Neural cell (in vitro differentiated cells): ENCODE data around the gene MARCHF11. TPM values are rescaled to one million over a fixed set of nuclear protein-coding genes. Genes with fewer than 3 reads are reported as not detected.

Source experiments
- H2AFZ ChIP-seq: fragments of 200-600, 300-800 bp; sonication (generic), shearing (Covaris generic); 2 replicates; pipeline ENCODE4 v1.6.0; 2014; ENCODE audit warnings: low read depth, mild to moderate bottlenecking, antibody characterized with exemption, low read length, moderate library complexity
- H3F3A ChIP-seq: fragments of 200-600 bp; shearing (Covaris generic); 2 replicates; pipeline ENCODE4 v1.6.1; 2016; ENCODE audit warnings: mild to moderate bottlenecking, moderate library complexity, mixed read lengths, antibody characterized with exemption, low read length; ENCODE audit not compliant: insufficient read depth, poor library complexity, severe bottlenecking
- H3K27ac ChIP-seq: fragments of 200-600, 300-800 bp; sonication (generic), shearing (Covaris generic); 2 replicates; pipeline ENCODE4 v1.5.1; 2014; ENCODE audit warnings: mild to moderate bottlenecking, low read length, moderate library complexity
- H3K27me3 ChIP-seq: fragments of 300-800, 200-600 bp; sonication (generic), shearing (Covaris generic); 2 replicates; pipeline ENCODE4 v1.6.0; 2014; ENCODE audit warnings: mild to moderate bottlenecking, low read depth, low read length, moderate library complexity; ENCODE audit not compliant: insufficient read depth
- H3K36me3 ChIP-seq: fragments of 300-800, 200-600 bp; sonication (generic), shearing (Covaris generic); 2 replicates; pipeline ENCODE4 v1.5.1; 2014; ENCODE audit warnings: mild to moderate bottlenecking, antibody characterized with exemption, low read length, moderate library complexity; ENCODE audit not compliant: insufficient read depth
- H3K4me2 ChIP-seq: fragments of 300-800, 200-600 bp; sonication (generic), shearing (Covaris generic); 2 replicates; pipeline ENCODE4 v1.6.0; 2014; ENCODE audit warnings: mild to moderate bottlenecking, low read length
- H3K4me3 ChIP-seq: fragments of 300-800, 200-600 bp; sonication (generic), shearing (Covaris generic); 2 replicates; pipeline ENCODE4 v1.5.1; 2014; ENCODE audit warnings: mild to moderate bottlenecking, low read length, moderate library complexity
- H3K79me2 ChIP-seq: fragments of 200-600 bp; shearing (Covaris generic); replicated peaks from 2 replicates; pipeline ENCODE4 v1.6.0; 2014; ENCODE audit warnings: mild to moderate bottlenecking, low read length, moderate library complexity; ENCODE audit not compliant: insufficient read depth
- H3K9ac ChIP-seq: fragments of 300-800, 200-600 bp; sonication (generic), shearing (Covaris generic); 2 replicates; pipeline ENCODE4 v1.6.1; 2016; ENCODE audit warnings: mild to moderate bottlenecking, low read length, mixed read lengths
- H3K9me2 ChIP-seq: fragments of 200-600 bp; shearing (Covaris generic); 2 replicates; pipeline ENCODE4 v1.6.1; 2016; ENCODE audit warnings: mild to moderate bottlenecking, low read length, mixed read lengths; ENCODE audit not compliant: insufficient read depth
- H3K9me3 ChIP-seq: fragments of 200-600, 300-800 bp; sonication (generic), shearing (Covaris generic); 2 replicates; pipeline ENCODE4 v1.6.1; 2016; ENCODE audit warnings: mild to moderate bottlenecking, mixed run types, low read length, moderate library complexity, mixed read lengths
- H4K20me1 ChIP-seq: fragments of 200-600 bp; shearing (Covaris generic); 2 replicates; pipeline ENCODE4 v1.6.1; 2016; ENCODE audit warnings: mild to moderate bottlenecking, mixed run types; ENCODE audit not compliant: insufficient read depth
- EP300 ChIP-seq: fragments of 450-650 bp; conservative IDR thresholded peaks from 2 replicates; pipeline ENCODE4 v1.6.1; 2014; ENCODE audit warnings: antibody characterized with exemption, mild to moderate bottlenecking, moderate library complexity; ENCODE audit not compliant: poor library complexity, severe bottlenecking
- EZH2 ChIP-seq: fragments of 200-600, 300-800 bp; shearing (Covaris generic), sonication (generic); IDR thresholded peaks from 2 replicates; pipeline ENCODE4 v1.6.1; 2014; ENCODE audit warnings: antibody characterized with exemption, low read length, borderline replicate concordance, mild to moderate bottlenecking; ENCODE audit not compliant: insufficient read depth, poor library complexity, severe bottlenecking
- MXI1 ChIP-seq: fragments of 450-650 bp; conservative IDR thresholded peaks from 2 replicates; pipeline ENCODE4 v1.6.1; 2014; ENCODE audit warnings: antibody characterized with exemption, mild to moderate bottlenecking; ENCODE audit not compliant: poor library complexity, severe bottlenecking
- POLR2AphosphoS5 ChIP-seq: IDR thresholded peaks from 2 replicates; pipeline ENCODE4 v1.6.1; 2012
- RAD21 ChIP-seq: fragments of 450-650 bp; conservative IDR thresholded peaks from 2 replicates; pipeline ENCODE4 v1.6.1; 2014; ENCODE audit warnings: antibody characterized with exemption, mild to moderate bottlenecking, moderate library complexity
- SMC3 ChIP-seq: fragments of 450-650 bp; conservative IDR thresholded peaks from 2 replicates; pipeline ENCODE4 v1.6.1; 2014; ENCODE audit warnings: antibody characterized with exemption, mild to moderate bottlenecking, moderate library complexity; ENCODE audit not compliant: poor library complexity
- TAF1 ChIP-seq: IDR thresholded peaks from 2 replicates; pipeline ENCODE4 v1.6.1; 2012; ENCODE audit warnings: low read depth
- polyA plus RNA-seq: library from polyadenylated mRNA; depleted of rRNA; stranded (reverse); fragments of >200 nt; gene quantifications from 2 replicates; pipeline ENCODE4 v1.2.3, GENCODE V29; 2014
- TF ChIP-seq, protein P1 (sequence below): fragments of 450-650 bp; IDR thresholded peaks from 2 replicates; pipeline ENCODE4 v1.5.1; 2014; ENCODE audit warnings: antibody characterized with exemption, mild to moderate bottlenecking, moderate library complexity; ENCODE audit not compliant: poor library complexity, severe bottlenecking
- TF ChIP-seq, protein P2 (sequence below): IDR thresholded peaks from 2 replicates; pipeline ENCODE4 v1.6.1; 2012; ENCODE audit warnings: borderline replicate concordance

MARCHF11 gene
- polyA plus RNA-seq, 1 donor from 2014 or later: 6.1 TPM

DNA sequence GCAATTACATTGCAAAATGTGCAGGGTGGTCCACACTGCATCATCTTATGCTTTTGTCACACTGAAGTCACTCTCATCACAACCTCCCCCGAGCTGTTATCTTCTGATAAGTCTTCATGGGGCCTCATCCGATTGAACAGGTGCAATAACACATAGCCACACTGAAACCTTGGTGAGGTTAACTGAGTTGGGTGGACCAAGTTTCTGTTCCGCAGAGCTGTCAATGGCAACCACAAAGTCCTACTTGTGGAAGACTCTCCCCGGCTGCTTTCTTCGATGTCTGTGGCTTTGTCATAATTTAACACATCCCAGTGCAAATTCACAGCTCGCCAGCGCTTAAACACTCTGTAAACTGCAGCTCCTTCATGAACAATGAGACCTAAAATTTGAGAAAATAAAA is 112.2 kb downstream of the MARCHF11 start:
- TF ChIP-seq, protein P1, sequence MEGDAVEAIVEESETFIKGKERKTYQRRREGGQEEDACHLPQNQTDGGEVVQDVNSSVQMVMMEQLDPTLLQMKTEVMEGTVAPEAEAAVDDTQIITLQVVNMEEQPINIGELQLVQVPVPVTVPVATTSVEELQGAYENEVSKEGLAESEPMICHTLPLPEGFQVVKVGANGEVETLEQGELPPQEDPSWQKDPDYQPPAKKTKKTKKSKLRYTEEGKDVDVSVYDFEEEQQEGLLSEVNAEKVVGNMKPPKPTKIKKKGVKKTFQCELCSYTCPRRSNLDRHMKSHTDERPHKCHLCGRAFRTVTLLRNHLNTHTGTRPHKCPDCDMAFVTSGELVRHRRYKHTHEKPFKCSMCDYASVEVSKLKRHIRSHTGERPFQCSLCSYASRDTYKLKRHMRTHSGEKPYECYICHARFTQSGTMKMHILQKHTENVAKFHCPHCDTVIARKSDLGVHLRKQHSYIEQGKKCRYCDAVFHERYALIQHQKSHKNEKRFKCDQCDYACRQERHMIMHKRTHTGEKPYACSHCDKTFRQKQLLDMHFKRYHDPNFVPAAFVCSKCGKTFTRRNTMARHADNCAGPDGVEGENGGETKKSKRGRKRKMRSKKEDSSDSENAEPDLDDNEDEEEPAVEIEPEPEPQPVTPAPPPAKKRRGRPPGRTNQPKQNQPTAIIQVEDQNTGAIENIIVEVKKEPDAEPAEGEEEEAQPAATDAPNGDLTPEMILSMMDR: no peak
- TF ChIP-seq, protein P2, sequence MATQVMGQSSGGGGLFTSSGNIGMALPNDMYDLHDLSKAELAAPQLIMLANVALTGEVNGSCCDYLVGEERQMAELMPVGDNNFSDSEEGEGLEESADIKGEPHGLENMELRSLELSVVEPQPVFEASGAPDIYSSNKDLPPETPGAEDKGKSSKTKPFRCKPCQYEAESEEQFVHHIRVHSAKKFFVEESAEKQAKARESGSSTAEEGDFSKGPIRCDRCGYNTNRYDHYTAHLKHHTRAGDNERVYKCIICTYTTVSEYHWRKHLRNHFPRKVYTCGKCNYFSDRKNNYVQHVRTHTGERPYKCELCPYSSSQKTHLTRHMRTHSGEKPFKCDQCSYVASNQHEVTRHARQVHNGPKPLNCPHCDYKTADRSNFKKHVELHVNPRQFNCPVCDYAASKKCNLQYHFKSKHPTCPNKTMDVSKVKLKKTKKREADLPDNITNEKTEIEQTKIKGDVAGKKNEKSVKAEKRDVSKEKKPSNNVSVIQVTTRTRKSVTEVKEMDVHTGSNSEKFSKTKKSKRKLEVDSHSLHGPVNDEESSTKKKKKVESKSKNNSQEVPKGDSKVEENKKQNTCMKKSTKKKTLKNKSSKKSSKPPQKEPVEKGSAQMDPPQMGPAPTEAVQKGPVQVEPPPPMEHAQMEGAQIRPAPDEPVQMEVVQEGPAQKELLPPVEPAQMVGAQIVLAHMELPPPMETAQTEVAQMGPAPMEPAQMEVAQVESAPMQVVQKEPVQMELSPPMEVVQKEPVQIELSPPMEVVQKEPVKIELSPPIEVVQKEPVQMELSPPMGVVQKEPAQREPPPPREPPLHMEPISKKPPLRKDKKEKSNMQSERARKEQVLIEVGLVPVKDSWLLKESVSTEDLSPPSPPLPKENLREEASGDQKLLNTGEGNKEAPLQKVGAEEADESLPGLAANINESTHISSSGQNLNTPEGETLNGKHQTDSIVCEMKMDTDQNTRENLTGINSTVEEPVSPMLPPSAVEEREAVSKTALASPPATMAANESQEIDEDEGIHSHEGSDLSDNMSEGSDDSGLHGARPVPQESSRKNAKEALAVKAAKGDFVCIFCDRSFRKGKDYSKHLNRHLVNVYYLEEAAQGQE: no peak
- no peak for TF ChIP-seq SMC3
- no peak for TF ChIP-seq RAD21
- TF ChIP-seq TAF1: no peak
- TF ChIP-seq EP300: no peak
- TF ChIP-seq EZH2: no peak
- no peak for TF ChIP-seq MXI1
- no peak for TF ChIP-seq POLR2AphosphoS5
- Histone ChIP-seq H3K27me3 (no peaks in the 10 kb centered on the region), H3K79me2 (no peaks in the 10 kb centered on the region), H3K4me2 (no peak overlapping the region), H3K27ac (no peak overlapping the region), H3K9me2 (no peaks in the 10 kb centered on the region), H4K20me1 (no peaks in the 10 kb centered on the region), H3K36me3 (no peaks in the 10 kb centered on the region), H3K4me3 (no peak overlapping the region), H2AFZ (no peak overlapping the region), H3K9ac (no peak overlapping the region), H3F3A (no peaks in the 10 kb centered on the region), H3K9me3 (no peaks in the 10 kb centered on the region)

- Histone ChIP-seq H3K27me3 (no peaks in the 10 kb centered on the region), H3K4me2 (no peak overlapping the region), H3K27ac (no peak overlapping the region), H3K9ac (no peak overlapping the region), H2AFZ (no peak overlapping the region), H3K79me2 (no peaks in the 10 kb centered on the region), H3F3A (no peaks in the 10 kb centered on the region), H4K20me1 (no peaks in the 10 kb centered on the region), H3K4me3 (no peak overlapping the region), H3K36me3 (no peaks in the 10 kb centered on the region), H3K9me2 (no peaks in the 10 kb centered on the region), H3K9me3 (no peaks in the 10 kb centered on the region)
- TF ChIP-seq EP300 (no peak), SMC3 (no peak), RAD21 (no peak), MXI1 (no peak), TAF1 (no peak), POLR2AphosphoS5 (no peak), EZH2 (no peak)
- TF ChIP-seq, protein P2: no peak
- TF ChIP-seq, protein P1: no peak
These were observed 112.8 kb downstream of the MARCHF11 start for GRCh38 chr5:16066810-16067209.
